GM19328 (cell line): ENCODE data around the gene ZNF618.
"Not testable (repeated sequence)": the region's sequence is repeated elsewhere in the genome, so short reads cannot be mapped to it uniquely, and the experiment has no call there.

Experiments used
- ATAC-seq: cut with Tn5 transposase; IDR thresholded peaks from one replicate; pipeline ENCODE4 v1.9.1; 2021; ENCODE audit warnings: mild to moderate bottlenecking, moderate library complexity; ENCODE audit not compliant: unreplicated experiment

The ZNF618 gene

DNA sequence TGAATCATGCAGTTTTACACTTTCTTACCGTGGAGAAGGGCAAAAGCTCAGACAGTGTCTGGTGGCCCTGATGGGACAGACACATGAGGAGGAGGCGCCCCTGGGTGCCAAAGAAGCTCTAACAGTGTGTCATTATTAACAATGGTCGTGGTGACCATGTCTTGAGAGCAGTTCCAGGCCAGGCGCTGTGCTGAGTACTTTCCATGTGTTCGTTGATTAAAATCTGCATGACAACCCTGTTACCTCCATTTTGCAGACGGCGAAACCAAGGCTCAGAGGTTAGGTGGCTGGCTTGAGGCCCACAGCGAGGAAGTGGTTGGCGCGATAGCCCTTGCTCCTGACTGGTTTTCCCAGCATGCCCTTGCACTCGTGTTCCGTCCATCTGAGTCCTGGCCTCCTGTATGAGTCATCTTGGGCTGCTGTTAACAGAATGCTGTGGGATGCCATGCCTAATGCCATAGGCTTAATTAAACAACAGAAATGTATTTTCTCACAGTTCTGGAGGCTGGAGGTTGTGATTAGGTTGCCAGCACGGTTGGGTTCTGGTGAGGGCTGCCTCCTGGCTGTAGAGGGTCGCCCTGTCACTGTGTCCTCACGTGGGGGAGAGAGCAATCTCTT, 110.0 kb downstream of the ZNF618 start:
- ATAC-seq = no peak

DNA sequence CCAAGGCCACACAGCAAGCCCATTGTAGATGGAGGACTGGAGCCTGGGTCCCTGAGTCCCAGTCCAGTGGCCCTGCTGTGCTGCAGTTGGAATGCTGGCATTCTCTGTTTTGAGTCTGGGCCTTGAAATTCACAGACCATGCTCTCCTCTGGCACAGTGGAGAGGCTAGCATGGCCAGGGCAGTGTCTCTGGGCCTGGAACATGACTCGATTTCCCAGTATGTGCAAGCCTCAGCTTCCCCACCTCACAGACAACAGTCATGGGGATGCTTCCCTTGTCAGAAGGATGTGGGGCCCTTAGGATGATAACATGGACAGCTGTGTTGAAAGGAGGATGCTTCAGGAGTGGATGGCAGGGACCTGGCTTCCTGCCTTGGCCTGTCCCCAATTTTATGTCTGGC, 110.8 kb downstream of the ZNF618 start:
- no peak for ATAC-seq

DNA sequence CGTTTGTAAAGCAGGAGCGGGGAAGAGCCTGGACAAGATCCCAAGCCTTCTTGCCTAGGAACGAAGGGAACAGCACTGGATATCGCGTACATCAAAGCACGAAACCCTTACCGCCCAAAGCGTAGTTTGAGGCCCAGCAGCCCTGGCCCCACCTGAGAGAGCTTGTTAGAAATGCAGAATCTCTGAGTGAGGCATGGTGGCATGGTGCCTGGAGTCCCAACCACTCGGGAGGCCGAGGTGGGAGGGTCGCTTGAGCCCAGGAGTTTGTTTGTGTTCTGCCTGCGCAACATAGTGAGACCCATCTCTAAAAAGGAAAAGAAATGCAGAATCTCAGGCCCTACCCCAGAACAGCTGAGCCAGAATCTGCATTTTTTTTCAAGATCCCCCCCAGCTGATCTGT, 111.4 kb downstream of the ZNF618 start:
- ATAC-seq = no peak

DNA sequence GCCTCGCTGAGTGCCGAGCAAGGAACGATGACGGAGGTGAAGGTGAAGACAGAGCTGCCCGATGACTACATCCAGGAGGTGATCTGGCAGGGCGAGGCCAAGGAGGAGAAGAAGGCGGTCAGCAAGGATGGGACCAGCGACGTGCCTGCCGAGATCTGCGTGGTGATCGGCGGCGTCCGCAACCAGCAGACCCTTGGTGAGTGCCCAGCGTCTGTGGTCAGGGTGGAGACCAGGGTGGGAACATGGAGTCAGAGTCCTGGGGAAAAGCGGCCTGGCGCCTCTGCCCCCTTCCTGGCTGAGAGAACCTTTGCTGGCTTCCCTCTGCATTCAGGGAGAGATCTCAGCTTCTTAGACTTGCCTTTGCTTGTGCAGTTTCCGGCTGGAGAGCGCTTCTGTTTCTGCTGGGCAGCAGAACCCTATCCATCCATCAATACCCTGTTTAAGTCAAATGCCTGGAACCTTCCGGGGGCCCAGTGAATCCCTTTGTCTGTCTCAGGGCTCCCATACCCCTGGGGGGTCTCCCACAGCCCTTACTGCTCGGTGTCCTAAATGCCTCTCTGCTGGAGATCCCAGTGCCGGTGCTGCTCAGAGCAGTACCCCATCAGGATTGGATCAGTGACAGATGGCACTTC, 112.4 kb downstream of the ZNF618 start:
- no peak for ATAC-seq

DNA sequence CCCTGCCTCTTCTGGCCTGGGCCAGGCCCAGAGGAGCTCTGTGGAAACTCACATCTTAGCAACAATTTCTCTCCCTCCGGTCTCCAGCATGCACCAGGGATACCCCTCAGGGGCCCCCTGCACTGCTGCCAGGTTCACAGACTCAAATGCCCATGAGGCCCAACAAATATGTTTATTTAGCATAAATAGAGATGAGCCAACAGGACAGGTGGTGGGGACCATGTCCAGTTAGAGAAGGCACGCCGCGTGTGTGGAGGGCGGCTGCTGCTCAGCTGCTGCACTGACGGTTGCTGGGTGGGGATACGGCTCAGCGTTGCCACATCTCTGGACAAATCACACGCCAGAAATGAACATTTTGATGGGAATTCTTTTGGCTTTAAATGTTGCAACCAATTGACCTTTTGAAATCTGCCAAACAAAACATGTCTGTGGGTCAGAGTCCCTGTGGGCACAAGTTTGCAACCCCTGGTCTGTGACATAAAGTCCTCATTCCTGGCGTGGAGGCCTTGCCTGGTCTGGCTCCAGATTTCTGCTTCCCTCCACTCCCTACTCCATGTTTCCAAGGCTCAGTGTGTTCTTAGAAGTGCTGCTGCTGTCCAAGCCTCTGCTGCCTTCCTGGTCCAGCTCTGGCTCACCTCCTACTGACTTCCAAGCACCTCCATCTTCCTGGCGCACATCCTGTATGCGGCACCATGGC, 113.1 kb downstream of the ZNF618 start:
- ATAC-seq = no peak

DNA sequence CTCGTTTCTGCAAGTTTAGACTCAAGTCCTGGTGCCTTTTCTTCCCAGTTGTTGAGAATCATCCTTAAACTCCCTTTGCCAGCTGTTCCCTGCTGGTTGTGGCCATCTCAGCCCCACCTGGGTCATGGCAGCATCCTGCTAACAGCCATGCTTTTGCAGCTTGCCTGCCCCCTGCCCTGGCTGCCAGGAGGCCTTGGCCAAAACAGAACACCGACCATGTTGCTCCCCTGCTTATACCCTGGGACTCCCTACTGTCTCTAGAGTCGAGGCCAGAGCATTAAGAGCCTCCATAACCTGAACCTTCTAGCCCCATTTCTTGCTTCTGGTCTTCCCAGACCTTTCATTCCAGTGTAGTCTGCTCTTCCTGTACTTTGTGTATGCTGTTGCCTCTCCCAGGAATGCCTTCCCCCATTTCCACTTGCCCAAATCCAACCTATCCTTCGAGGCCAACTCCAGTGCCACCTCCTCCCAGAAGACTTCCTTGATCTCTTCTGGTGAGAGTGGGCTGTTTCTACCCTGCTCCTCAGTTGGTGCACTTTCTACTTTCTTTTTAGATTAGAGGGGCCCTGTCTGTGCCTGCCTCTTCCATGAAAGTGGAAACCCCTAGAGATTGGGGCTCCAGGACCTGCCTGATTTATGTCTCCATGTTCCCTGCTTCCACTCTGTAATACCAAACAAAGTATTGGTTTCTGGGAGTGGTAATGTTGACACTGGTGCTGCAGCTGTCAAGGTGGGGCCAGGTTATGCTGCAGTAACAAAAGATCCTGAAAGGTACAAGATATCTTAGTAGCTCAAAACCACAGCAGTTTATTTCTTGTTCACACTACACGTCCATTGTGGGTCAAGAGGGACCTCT, 113.8 kb downstream of the ZNF618 start:
- ATAC-seq = no peak

DNA sequence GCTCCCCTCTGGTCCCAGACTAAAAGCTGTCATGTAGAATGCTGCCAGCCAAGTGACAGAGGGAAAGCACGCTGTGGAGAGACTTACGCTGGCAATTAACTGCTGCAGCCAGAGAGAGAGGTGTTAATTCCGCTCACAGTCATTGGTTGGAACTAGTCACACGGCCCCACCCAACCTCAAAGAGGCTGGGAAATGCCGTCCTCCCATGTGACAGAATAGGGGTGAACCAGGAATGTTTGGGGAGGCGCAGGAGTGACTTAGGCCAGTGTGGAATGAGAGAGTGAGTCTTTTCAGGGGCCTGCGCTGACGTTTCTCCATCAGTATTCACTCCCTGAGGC, 114.4 kb downstream of the ZNF618 start:
- ATAC-seq = no peak

DNA sequence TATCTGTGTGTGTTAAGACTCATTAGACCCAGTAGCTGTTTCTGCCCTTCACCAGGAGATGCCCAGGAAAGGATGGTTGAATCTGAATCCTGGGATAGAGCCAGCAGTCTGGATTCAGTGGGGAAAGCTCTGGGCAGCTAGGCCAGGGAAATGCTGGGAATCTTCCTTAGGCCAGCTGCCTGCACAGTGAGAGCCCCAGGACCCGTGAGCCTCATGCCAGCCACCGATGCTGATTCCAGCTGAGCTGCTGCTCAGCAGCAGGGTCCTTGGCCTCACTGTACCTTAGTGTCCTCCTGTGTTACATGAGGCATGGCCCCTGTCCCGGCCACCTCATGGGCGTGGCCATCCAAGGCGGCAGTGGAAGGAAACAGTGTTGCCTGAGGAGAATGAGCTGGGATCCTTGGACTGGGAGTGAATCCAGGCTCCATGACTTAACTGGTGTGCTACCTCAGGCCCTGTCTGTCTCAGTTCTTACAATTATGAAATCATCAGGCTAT, 114.9 kb downstream of the ZNF618 start:
- ATAC-seq = no peak

DNA sequence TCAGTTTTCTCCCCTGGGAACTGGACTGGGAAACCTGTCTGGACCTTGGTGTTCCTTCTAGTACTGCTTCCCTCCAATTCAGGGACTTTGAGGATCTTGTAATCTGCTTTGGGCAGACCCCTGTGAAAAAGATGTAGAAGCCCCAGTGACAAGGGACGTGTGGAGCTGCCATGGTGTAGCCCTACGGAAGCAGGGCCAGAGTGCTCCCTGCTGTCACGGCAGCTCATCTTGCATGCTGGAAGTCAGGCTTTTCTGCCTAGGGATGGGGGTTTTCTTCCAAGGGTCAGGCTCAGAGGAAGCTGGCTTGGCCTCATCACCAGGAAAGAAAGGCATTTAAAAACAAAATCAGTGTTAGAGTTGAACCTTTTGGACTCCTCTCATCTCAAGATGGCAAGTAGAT, 115.6 kb downstream of the ZNF618 start:
- ATAC-seq = no peak

DNA sequence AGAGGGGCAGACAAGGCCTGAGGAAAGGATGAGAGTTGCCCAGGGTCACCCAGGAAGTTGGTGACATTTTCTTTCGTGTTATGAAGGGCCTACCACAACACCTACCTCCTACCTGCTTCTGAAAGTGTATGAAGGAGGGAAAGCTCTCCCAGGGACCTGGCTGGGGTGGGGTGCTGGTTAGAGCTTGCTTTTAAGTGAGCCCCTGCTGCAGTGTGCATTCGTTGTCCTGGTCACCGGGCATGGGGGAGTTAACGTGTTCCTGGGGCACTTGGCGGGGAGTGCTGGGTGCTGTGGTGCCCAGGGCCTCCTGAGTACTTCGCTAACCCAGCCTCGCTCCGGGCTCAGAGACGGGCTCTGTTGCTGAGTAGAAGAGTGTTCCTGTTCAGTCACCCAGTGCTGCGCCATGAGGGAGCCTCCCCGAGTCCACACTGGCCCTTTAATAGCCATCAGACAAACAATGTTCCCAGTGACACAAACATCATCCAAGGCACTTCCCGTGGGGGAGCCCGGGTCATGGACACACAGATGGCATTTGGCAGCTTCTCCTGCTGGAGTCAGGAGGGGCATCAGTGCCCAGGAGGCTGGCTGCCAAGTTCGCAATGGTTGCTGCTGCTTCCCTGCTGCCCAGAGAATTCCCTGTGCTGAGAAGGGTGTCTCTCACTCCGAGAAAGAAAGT, 116.3 kb downstream of the ZNF618 start:
- ATAC-seq = no peak

DNA sequence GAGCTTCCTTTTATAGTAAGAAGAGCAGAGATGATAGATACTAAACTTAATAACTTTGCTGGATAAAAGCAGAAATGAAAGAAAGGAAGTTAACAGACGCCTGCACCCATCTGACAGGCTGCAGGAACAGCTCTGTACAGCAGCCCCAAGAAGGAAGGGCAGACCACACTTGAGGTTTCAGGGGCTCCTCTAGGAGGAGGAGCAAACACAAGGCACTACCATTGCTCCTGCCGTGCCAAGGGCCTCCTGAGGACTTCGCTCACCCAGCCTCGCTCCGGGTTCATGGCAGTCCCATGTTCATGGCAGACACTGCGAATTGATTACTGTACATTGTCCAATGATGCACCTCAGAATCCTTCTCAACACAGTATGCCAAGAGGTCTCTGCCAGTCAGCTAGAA, 116.9 kb downstream of the ZNF618 start:
- no peak for ATAC-seq

DNA sequence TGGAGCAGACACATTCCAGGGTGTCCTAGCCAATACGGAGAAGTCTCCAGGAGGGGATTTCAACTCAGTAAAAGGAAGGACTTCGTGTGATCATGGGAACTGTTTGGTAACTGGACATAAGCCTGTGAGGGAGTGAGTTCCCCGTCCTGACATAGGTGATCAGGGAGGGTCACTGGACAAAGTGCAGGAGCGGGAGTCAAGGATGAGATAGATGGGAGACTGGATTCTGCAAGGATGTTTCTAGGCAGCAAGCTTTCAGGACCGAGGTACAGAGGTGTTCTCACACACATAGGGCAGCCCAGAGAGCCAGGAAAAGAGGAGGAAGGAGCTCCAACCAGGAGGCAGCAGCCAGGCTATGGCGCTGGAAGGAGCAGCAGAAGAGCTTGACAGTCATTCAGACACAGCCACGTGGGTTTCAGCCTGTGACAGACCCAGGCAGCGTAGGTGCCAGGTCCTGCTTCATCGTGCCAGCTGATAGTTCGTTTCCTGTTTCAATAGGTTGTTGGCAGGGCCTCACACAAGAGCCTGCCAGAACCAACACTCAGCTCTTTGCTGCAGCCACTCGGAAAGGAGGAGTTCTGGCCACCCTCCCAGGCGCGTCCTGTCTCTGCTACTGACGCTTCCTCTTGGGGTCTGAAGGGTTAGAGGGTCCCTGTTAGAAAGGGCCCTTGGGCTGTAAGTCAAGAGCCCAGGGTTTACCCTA, 117.9 kb downstream of the ZNF618 start:
- no peak for ATAC-seq

DNA sequence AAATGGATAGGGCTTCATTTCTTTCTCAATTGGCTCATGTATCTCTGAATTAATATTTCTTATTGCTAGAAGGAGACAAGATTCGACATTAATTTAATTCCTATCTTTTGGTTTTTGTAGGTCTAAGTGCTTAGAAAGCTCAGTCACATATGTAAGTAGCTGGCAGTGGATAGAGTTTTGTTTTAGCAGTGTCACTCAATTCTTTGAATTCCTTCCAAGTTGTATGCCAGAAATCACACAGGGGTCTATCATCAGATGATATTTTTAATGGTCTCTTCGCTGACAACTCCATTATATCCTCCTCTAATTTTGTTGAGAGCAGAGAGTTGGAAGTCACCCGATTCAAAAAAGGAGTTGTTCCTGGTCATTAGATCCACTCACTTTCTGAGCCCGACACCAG, 119.3 kb downstream of the ZNF618 start:
- ATAC-seq = no peak

DNA sequence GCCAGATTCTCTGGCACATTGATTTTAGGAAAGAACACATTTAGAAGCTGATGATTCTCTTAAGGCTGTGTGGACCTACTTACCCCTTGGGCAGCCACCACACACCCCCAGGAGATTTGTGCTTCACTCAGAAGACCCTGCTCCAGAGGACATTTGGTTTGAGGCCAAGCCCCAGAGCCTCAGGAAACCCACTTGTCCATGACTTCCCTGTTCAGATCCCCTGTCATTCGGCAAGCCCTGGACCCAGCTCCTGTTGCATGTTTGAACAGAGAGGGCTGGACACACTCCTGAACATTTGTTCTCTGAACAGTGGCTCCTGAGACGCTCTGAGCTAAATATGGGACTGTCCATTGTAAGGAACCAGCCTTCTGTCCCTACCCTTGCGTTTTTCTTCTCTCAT, 119.9 kb downstream of the ZNF618 start:
- no peak for ATAC-seq

DNA sequence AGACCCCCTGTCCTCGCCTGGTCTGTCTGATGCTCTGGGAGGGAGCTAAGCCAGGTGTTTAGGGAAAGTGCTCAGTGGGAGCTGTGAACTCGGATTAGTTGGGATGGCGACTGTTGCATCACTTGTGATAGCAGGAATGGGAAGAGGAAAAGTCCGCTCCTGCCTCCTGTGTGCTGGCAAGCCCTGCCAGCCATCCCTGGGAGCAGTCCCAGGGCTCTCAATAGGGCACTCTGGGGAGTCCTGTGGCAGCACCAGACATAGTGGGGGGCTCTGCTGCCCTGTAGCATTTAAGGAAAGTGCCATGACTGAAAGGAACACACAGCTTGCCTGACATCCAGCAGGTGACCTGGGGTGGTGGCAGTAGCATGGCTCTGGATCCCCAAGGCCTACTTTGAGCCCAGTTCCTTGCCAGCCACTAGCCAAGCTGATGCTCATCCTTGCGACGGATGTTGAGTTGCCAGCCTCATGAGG, 120.5 kb downstream of the ZNF618 start:
- no peak for ATAC-seq

DNA sequence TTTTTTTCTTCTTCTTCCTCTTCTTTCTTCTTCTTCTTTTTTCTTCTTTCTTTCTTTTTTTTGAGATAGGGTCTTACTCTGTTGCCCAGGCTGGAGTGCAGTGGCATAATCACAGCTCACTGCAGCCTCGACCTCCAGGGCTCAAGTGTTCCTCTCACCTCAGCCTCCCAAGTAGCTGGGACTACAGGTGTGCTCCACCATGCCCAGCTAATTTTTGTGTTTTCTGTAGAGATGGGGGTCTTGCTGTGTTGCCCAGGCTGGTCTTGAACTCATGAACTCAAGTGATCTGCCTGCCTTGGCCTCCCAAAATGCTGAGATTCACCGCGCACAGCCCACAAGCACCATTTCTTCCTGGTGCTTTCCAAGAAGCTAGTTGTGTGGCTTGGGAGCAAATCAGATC, 121.0 kb downstream of the ZNF618 start:
- ATAC-seq = not testable (repeated sequence)

DNA sequence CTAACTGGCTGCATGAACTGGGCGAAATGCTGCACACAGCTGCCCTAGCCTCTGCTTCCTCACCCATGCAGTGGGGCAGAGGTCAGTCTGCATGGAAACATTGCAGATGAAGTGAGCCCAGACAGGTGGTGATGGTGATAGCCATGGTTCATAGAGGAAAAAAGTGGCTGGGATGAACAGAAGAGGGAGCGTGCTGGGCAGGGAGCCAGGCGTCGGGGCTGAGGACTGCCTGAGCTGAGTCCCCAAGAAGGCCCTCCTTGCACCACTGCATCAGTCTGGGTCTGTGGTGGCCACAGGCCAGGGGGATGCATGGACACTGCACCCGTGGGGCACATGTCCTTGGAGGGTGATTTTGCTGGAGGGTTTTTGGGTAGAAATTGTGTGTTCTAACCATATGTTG, 121.5 kb downstream of the ZNF618 start:
- no peak for ATAC-seq

DNA sequence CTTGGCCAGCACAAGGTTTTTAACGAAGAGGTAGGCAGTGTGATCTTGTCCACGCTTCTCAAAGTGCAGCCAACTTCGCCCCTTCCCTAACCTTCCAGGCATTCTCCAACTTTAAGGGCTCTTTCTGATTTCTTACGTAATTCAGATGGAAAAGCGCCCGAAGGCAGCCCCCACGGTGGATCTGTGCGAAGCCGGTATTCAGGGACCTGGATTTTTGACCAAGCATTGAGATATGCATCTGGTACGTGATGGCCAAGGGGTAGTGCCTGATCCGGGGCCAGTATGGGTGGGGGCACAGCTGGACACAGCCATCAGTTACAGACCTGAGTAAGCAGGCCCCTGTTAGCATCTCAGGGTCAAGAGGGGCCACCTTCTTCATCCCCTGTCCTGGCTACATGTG, 122.0 kb downstream of the ZNF618 start:
- ATAC-seq = no peak

DNA sequence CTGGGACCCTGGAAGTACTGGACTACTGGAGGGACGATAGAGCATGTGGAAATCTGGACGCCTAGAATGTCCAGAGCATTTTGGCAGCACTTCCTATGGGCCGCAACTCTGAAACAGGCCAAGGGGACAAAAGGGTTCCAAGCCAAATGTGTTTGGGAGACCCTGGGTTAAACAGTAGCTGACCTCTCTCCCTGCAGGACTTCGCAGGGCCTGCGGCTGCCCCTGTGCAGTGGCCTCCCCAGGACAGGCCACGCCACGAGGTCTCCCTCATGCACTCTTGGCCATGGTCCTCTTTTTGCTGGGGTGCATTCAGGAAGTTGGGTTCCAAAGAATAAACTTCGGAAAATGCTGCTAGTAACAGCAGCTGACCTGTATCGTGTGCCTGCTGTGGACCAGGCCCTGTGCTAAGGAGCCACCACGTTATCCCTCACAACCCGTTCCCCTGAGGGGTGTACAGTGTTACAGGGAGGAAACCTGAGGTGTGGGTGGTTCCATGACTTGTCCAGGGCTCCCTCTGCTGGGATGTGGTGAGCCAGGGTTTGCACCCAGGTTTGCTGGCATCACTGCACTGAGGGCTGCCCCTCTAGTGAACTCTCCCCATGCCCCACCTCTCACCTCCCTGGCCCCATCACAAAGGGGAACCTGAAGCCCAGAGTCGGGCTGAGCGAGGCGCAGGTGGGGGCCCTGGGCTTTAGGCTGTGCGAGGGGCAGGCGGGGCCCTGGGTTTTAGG, 122.6 kb downstream of the ZNF618 start:
- no peak for ATAC-seq
